K562 (cell line): ENCODE results near the gene GALNT15. TPM values are rescaled to one million over a fixed set of nuclear protein-coding genes. Genes with fewer than 3 reads are reported as not detected.

ENCODE experiments used
- ATAC-seq: fragments of 200-7000 bp; cut with Tn5 transposase; 3 replicates; pipeline ENCODE4 v1.9.1; 2020; ENCODE audit warnings: moderate library complexity
- BruUV-seq: library from RNA; stranded (reverse); fragments of 400-500 nt; replicated peaks from 2 replicates; lab custom pipeline; 2021; lab: Mats Ljungman, UMichigan
- CTCF ChIA-PET: fragments of 300-600 bp; formaldehyde crosslinking; extraction: SDS; loops from one replicate; lab custom pipeline; 2021; ENCODE audit warnings: low intra/inter-chr PET ratio; lab: Yijun Ruan, JAX
- POLR2A ChIA-PET: fragments of 300-600, 350-650 bp; sonication (Branson Sonifier 250); formaldehyde crosslinking; extraction: SDS; loops from one replicate; lab custom pipeline; 2021; ENCODE audit warnings: antibody characterized with exemption, inconsistent platforms; lab: Yijun Ruan, JAX
- DNase-seq, 4 experiments: peaks; one replicate each; pipeline versions ENCODE4 v3.0.0 to v3.0.0-alpha.2; 2011 to 2018; ENCODE audit warnings: low spot score in 3 of 4, mixed read lengths in 3 of 4; ENCODE audit errors: extremely low read depth in 1 of 4
- FAIRE-seq: peaks from 2 replicates; lab custom pipeline; 2011; peaks lifted over from hg19 to GRCh38; lab: Jason Lieb, UNC
- H2AFZ ChIP-seq: 2 replicates; pipeline ENCODE4 v1.6.0; 2011; ENCODE audit warnings: low read depth, low read length, control low read depth, inconsistent platforms
- H3K27ac ChIP-seq: fragments of 200-600 bp; 3 replicates; pipeline ENCODE4 v1.8.0; 2011; ENCODE audit warnings: low read depth, mild to moderate bottlenecking, control low read depth, inconsistent platforms, low read length, moderate library complexity, mixed read lengths; ENCODE audit errors: extremely low read depth
- H3K27me3 ChIP-seq, 2 experiments: fragments of 300-600 bp in 1 of 2; 2 replicates in 1 of 2; 3 replicates in 1 of 2; pipeline versions ENCODE4 v1.6.0 to v1.8.0; 2011; ENCODE audit warnings: inconsistent platforms in 2 of 2, low read length in 2 of 2, mild to moderate bottlenecking in 1 of 2, mixed read lengths in 1 of 2, moderate library complexity in 1 of 2; ENCODE audit not compliant: control insufficient read depth in 2 of 2, insufficient read depth in 2 of 2
- H3K36me3 ChIP-seq: fragments of 300-600 bp; 3 replicates; pipeline ENCODE4 v1.8.0; 2011; ENCODE audit warnings: mild to moderate bottlenecking, low read length, inconsistent platforms; ENCODE audit not compliant: control insufficient read depth, insufficient read depth
- H3K4me1 ChIP-seq, 2 experiments: fragments of 200-600 bp in 1 of 2; replicated peaks in 1 of 2; 2 replicates in 1 of 2; 3 replicates in 1 of 2; pipeline versions ENCODE4 v1.5.1 to v1.8.0; 2011; ENCODE audit warnings: inconsistent platforms in 2 of 2, low read length in 2 of 2, mild to moderate bottlenecking in 1 of 2, mixed read lengths in 1 of 2, moderate library complexity in 1 of 2; ENCODE audit not compliant: control insufficient read depth in 2 of 2, insufficient read depth in 2 of 2
- H3K4me2 ChIP-seq: 2 replicates; pipeline ENCODE4 v1.6.1; 2011; ENCODE audit warnings: low read length, control low read depth, inconsistent platforms, mixed read lengths; ENCODE audit not compliant: insufficient read depth
- H3K4me3 ChIP-seq: fragments of 200-600 bp; sonication (generic), shearing (Covaris generic); 2 replicates; pipeline ENCODE4 v1.5.1; 2016; ENCODE audit warnings: control low read depth, inconsistent platforms
- H3K79me2 ChIP-seq: fragments of 200-600 bp; 3 replicates; pipeline ENCODE4 v1.8.0; 2011; ENCODE audit warnings: low read length, inconsistent platforms; ENCODE audit not compliant: control insufficient read depth, insufficient read depth
- H3K9ac ChIP-seq, 2 experiments: 2 replicates each; pipeline versions ENCODE4 v1.6.0 to v1.6.1; 2011; ENCODE audit warnings: low read depth in 2 of 2, low read length in 2 of 2, control low read depth in 1 of 2, inconsistent platforms in 1 of 2, mild to moderate bottlenecking in 1 of 2, mixed read lengths in 1 of 2; ENCODE audit not compliant: insufficient read depth in 1 of 2
- H3K9me1 ChIP-seq: one replicate; pipeline ENCODE4 v1.6.0; 2011; ENCODE audit warnings: inconsistent platforms, mild to moderate bottlenecking, low read length, moderate library complexity; ENCODE audit not compliant: control insufficient read depth, insufficient read depth
- H3K9me3 ChIP-seq: replicated peaks from 2 replicates; pipeline ENCODE4 v1.5.1; 2011; ENCODE audit warnings: low read depth, low read length, inconsistent platforms; ENCODE audit not compliant: control insufficient read depth, insufficient read depth
- H4K20me1 ChIP-seq: replicated peaks from 2 replicates; pipeline ENCODE4 v1.6.1; 2011; ENCODE audit warnings: low read length, inconsistent platforms, mixed read lengths; ENCODE audit not compliant: control insufficient read depth, insufficient read depth
- CREB3L1 ChIP-seq: fragments of 450-650 bp; IDR thresholded peaks from 2 replicates; pipeline ENCODE4 v1.6.1; 2014; ENCODE audit warnings: low read depth, mild to moderate bottlenecking, moderate library complexity, borderline replicate concordance
- DNMT1 ChIP-seq: fragments of 450-650 bp; IDR thresholded peaks from 2 replicates; pipeline ENCODE4 v1.6.1; 2016; ENCODE audit warnings: antibody characterized with exemption, mild to moderate bottlenecking
- ELK1 ChIP-seq: sonication (generic); formaldehyde crosslinking; IDR thresholded peaks from 2 replicates; pipeline ENCODE4 v1.8.1; 2022; ENCODE audit warnings: missing genetic modification reagents
- HNRNPK ChIP-seq: fragments of 200-400 bp; formaldehyde crosslinking; IDR thresholded peaks from one replicate; pipeline ENCODE4 v1.6.1; 2018; ENCODE audit warnings: mild to moderate bottlenecking, low read depth, low read length; ENCODE audit not compliant: poor library complexity, severe bottlenecking
- KLF6 ChIP-seq: fragments of 250-450 bp; sonication (Bioruptor Pico); IDR thresholded peaks from 2 replicates; pipeline ENCODE4 v1.4.0; 2020; ENCODE audit warnings: mild to moderate bottlenecking, moderate library complexity, borderline replicate concordance
- MYC ChIP-seq, 2 experiments: fragments of 250-450 bp in 1 of 2; sonication (Bioruptor Pico) in 1 of 2; IDR thresholded peaks; 2 replicates each; pipeline versions ENCODE4 v1.5.1 to v1.6.1; 2012 to 2021; ENCODE audit warnings: low read depth in 2 of 2, borderline replicate concordance in 1 of 2, improper control_type of control experiment in 1 of 2, low read length in 1 of 2, mild to moderate bottlenecking in 1 of 2, moderate library complexity in 1 of 2
- NR2F6 ChIP-seq: fragments of 450-650 bp; formaldehyde crosslinking; IDR thresholded peaks from 2 replicates; pipeline ENCODE4 v1.4.0; 2020; ENCODE audit warnings: mild to moderate bottlenecking
- POLR2G ChIP-seq: fragments of 200-400 bp; formaldehyde crosslinking; IDR thresholded peaks from 2 replicates; pipeline ENCODE4 v1.6.1; 2017; ENCODE audit warnings: low read depth, mild to moderate bottlenecking, antibody characterized with exemption, low read length, moderate library complexity
- RBM15 ChIP-seq: fragments of 200-400 bp; formaldehyde crosslinking; IDR thresholded peaks from 2 replicates; pipeline ENCODE4 v1.6.1; 2018; ENCODE audit warnings: mild to moderate bottlenecking, low read length, moderate library complexity; ENCODE audit not compliant: insufficient read depth
- STAT5B ChIP-seq: fragments of 250-450 bp; sonication (Bioruptor Pico); IDR thresholded peaks from 2 replicates; pipeline ENCODE4 v1.8.0; 2021; ENCODE audit warnings: mild to moderate bottlenecking, inconsistent platforms
- STAT6 ChIP-seq: sonication (generic); formaldehyde crosslinking; IDR thresholded peaks from 2 replicates; pipeline ENCODE4 v1.8.1; 2023; ENCODE audit warnings: mild to moderate bottlenecking, missing genetic modification reagents
- USF2 ChIP-seq: sonication (generic); formaldehyde crosslinking; IDR thresholded peaks from 2 replicates; pipeline ENCODE4 v1.5.0; 2020; ENCODE audit warnings: missing genetic modification reagents
- ZBTB8A ChIP-seq: fragments of 450-650 bp; IDR thresholded peaks from 2 replicates; pipeline ENCODE4 v1.6.1; 2018; ENCODE audit warnings: mild to moderate bottlenecking, moderate library complexity; ENCODE audit not compliant: partially characterized antibody
- WGBS: fragments of 100-300 bp; shearing (Covaris generic); methylation state at CpG from one replicate; pipeline ENCODE4 v1.1.6; 2016; ENCODE audit warnings: low coverage, mixed read lengths; ENCODE audit not compliant: insufficient coverage; ENCODE audit errors: missing lambda C conversion rate; 5-methylcytosine and 5-hydroxymethylcytosine counted together
- in situ Hi-C: fragments of 300-500 bp; cut with MboI; formaldehyde crosslinking; loops from 4 replicates; pipeline ENCODE4 v1.15.0; 2018; ENCODE audit warnings: inconsistent platforms, mixed read lengths
- intact Hi-C: fragments of 100-400 bp; cut with micrococcal nuclease; formaldehyde crosslinking; loops from 2 replicates; pipeline ENCODE4 v1.14.2; 2022
- polyA plus RNA-seq, 8 experiments: library from polyadenylated mRNA; depleted of rRNA in 4 of 8; stranded (reverse) in 5 of 8; unstranded in 3 of 8; fragments of >200 nt; fragmentation: Nextera tagmentation in 2 of 8; fragmentation: Illumina TruSeq in 1 of 8; extraction: Ambion mirVana in 2 of 8; extraction: Trizol in 1 of 8; gene quantifications; 2 replicates each; pipeline versions ENCODE4 v1.2.1 to v1.2.3, GENCODE V29; 2011 to 2014; ENCODE audit warnings: inconsistent platforms in 1 of 8, missing spikeins in 1 of 8
- total RNA-seq, 7 experiments: library from RNA; depleted of rRNA in 6 of 7; stranded (reverse); fragments of >200 nt in 6 of 7; fragmentation: Illumina TruSeq in 2 of 7; extraction: Trizol in 2 of 7; gene quantifications; 2 replicates each; pipeline versions ENCODE4 v1.2.1 to v1.2.3, GENCODE V29; 2011 to 2021; ENCODE audit warnings: low replicate concordance in 1 of 7

The GALNT15 gene
- total and polyA plus RNA-seq, 9 of the 15 experiments (the other 6 are each of a cell fraction or from before 2014, with no cell fraction given) = not detected

- no peak for TF ChIP-seq ZBTB8A
These were observed 36.5 kb upstream of the GALNT15 start (continued) for GRCh38 chr3:16137977-16138376.

- H3K79me2 ChIP-seq = no peaks in the 10 kb centered on the region
- ChIA-PET POLR2A (no interaction called here), CTCF (no interaction called here)
- H4K20me1 ChIP-seq = no peaks in the 10 kb centered on the region
- no peaks in the 10 kb centered on the region for H3K36me3 ChIP-seq
- no peaks in the 10 kb centered on the region; the same call in 1 of the 2 replicates for H3K9me3 ChIP-seq
- WGBS = 0% methylated on average over 6 of the region's 6 CpGs
- H3K9me1 ChIP-seq = no peaks in the 10 kb centered on the region
- FAIRE-seq (no peak), DNase-seq (no peak), ATAC-seq (no peak)
- peaks cover 18 to 54% of the 10 kb centered on the region in 2 experiments; a peak in 4 of 5 replicates for H3K27me3 ChIP-seq
- H3K4me1 ChIP-seq = no peaks in the 10 kb centered on the region
- intact Hi-C loops = no loop called here
- no peak overlapping the region for H3K9ac ChIP-seq
- BruUV-seq = no TSS peak
- H3K27ac ChIP-seq = no peak overlapping the region
- in situ Hi-C loops = no loop called here
- no peak overlapping the region for H3K4me3 ChIP-seq
- H2AFZ ChIP-seq = no peak overlapping the region
- no peak overlapping the region for H3K4me2 ChIP-seq
- TF ChIP-seq CREB3L1 (no peak), RBM15 (no peak), ELK1 (CRISPR knock-in tag) (no peak), STAT6 (CRISPR knock-in tag) (no peak), POLR2G (no peak), USF2 (CRISPR knock-in tag) (no peak), KLF6 (CRISPR knock-in tag) (no peak), MYC (IDR thresholded peaks at IDR 0.05; ENCODE audit: low read depth, low read length) (no peak), MYC (CRISPR knock-in tag; IDR thresholded peaks at IDR 0.05; ENCODE audit: borderline replicate concordance, low read depth) (no peak), DNMT1 (no peak), HNRNPK (no peak), NR2F6 (no peak), STAT5B (CRISPR knock-in tag) (no peak)
These were observed 34.2 kb upstream of the GALNT15 start for GRCh38 chr3:16140116-16140893.
